Thyroid gland (tissue), 4 donors: ENCODE data around the gene CRNKL1. TPM values are rescaled to one million over a fixed set of nuclear protein-coding genes. Genes with fewer than 3 reads are reported as not detected.

ENCODE experiments used
- DNase-seq, 2 donors: peaks; one replicate each; pipeline ENCODE4 v3.0.0-alpha.2; 2019
- H3K27ac ChIP-seq, 3 donors: fragments of 200-600 bp; sonication (generic); 1 replicate in 2 of 3; 2 replicates in 1 of 3; pipeline ENCODE4 v1.5.1; 2016 to 2019; ENCODE audit warnings: mild to moderate bottlenecking in 1 of 3, moderate library complexity in 1 of 3
- H3K27me3 ChIP-seq: fragments of 200-600 bp; sonication (generic); one replicate; pipeline ENCODE4 v1.5.1; 2019
- H3K36me3 ChIP-seq, 2 donors: fragments of 200-600 bp; sonication (generic); one replicate each; pipeline ENCODE4 v1.5.1; 2016 to 2019
- H3K4me1 ChIP-seq, 2 donors: fragments of 200-600 bp; sonication (generic); one replicate each; pipeline ENCODE4 v1.5.1; 2017 to 2019
- H3K4me3 ChIP-seq, 3 donors: fragments of 200-600 bp; sonication (generic); replicated peaks in 1 of 3; 1 replicate in 2 of 3; 2 replicates in 1 of 3; pipeline ENCODE4 v1.5.1; 2016; ENCODE audit warnings: mild to moderate bottlenecking in 1 of 3
- H3K9me3 ChIP-seq: fragments of 200-600 bp; sonication (generic); one replicate; pipeline ENCODE4 v1.5.1; 2017
- POLR2A ChIP-seq, 2 donors: fragments of 450-650 bp; IDR thresholded peaks; one replicate each; pipeline ENCODE4 v1.6.1; 2017; ENCODE audit warnings: antibody characterized with exemption in 2 of 2, mild to moderate bottlenecking in 2 of 2, moderate library complexity in 1 of 2
- WGBS, 2 donors: methylation state at CpG; one replicate each; pipeline ENCODE4 v1.1.5; 2017; 5-methylcytosine and 5-hydroxymethylcytosine counted together
- intact Hi-C: fragments of 100-400 bp; cut with DNase I; formaldehyde crosslinking; loops from one replicate; pipeline ENCODE4 v1.15.1; 2023
- total RNA-seq, 4 donors: library from RNA; depleted of rRNA; stranded (reverse); fragments of >200 nt; gene quantifications; one replicate each; pipeline ENCODE4 v1.2.3, GENCODE V29; 2016
- TF ChIP-seq, protein P1 (sequence below), 6 experiments: fragments of 200-600 bp in 3 of 6; fragments of 450-650 bp in 3 of 6; sonication (generic) in 3 of 6; IDR thresholded peaks; one replicate each; pipeline ENCODE4 v1.5.1; 2016 to 2019; ENCODE audit warnings: antibody characterized with exemption in 6 of 6, mild to moderate bottlenecking in 2 of 6, inconsistent platforms in 1 of 6, moderate library complexity in 1 of 6

The CRNKL1 gene
- total RNA-seq, 4 donors from 2014 or later: 23.6 to 35.2 (median 27.2) TPM

DNA sequence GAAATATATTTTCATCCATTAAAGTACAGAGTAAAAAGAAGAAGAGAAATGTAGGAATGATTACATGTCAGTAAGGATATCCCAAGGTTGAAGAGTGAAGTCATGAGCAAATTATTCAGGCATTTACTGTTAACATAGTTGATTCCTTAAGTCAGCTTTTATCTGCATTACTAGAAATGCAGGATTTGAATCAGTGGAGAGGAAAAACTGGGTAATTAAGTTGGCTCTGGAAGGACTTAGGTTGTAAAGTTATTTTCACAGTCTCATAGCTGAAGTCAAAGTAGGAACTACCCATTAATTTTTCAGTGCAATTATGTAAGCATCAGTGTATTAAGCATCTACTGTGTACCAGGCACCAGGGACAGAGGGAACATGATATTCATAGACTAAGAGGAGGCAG, 27.3 kb downstream of the CRNKL1 start:
- Histone ChIP-seq H3K36me3 (peaks cover 0 to 15% of the 10 kb centered on the region in 2 donors), H3K4me1 (peaks cover 3 to 21% of the 10 kb centered on the region in 2 donors), H3K9me3 (no peaks in the 10 kb centered on the region), H3K27me3 (no peaks in the 10 kb centered on the region), H3K4me3 (no peak overlapping the region), H3K27ac (peak overlapping the region in 2 of 3 donors; percentile 29 to 71)
- intact Hi-C loops: no loop called here
- TF ChIP-seq, protein P1, sequence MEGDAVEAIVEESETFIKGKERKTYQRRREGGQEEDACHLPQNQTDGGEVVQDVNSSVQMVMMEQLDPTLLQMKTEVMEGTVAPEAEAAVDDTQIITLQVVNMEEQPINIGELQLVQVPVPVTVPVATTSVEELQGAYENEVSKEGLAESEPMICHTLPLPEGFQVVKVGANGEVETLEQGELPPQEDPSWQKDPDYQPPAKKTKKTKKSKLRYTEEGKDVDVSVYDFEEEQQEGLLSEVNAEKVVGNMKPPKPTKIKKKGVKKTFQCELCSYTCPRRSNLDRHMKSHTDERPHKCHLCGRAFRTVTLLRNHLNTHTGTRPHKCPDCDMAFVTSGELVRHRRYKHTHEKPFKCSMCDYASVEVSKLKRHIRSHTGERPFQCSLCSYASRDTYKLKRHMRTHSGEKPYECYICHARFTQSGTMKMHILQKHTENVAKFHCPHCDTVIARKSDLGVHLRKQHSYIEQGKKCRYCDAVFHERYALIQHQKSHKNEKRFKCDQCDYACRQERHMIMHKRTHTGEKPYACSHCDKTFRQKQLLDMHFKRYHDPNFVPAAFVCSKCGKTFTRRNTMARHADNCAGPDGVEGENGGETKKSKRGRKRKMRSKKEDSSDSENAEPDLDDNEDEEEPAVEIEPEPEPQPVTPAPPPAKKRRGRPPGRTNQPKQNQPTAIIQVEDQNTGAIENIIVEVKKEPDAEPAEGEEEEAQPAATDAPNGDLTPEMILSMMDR (IDR thresholded peaks at IDR 0.05): no peak
- no peak for TF ChIP-seq POLR2A (IDR thresholded peaks at IDR 0.05)
- DNase-seq: no peak

- no peak for TF ChIP-seq POLR2A (IDR thresholded peaks at IDR 0.05)
- TF ChIP-seq, protein P1 (IDR thresholded peaks at IDR 0.05): no peak
Observed at GRCh38 chr20:20023395-20023794, 28.9 kb downstream of the CRNKL1 start.

DNA sequence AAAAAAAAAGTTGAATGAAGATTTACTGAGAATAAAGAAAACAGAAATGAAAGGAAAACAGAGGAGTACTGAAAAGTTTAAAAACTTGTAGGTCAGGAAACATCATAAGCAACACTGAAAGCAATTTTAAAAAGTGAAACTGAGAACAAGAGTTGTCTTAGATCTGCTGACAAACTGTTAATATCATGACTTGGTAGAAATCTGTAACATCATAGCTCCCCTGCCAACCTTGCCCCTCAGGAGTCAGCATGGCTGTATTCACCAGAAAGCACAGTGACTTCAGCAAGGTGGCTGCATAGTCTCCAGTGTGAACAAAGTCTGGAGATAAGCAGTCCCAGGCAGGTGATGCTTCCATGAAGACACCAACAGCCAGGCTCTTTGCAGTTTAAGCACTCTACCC, 29.8 kb downstream of the CRNKL1 start:
- H3K4me3 ChIP-seq: no peak overlapping the region
- DNase-seq: no peak
- no peaks in the 10 kb centered on the region for H3K27me3 ChIP-seq
- H3K27ac ChIP-seq: peak overlapping the region in 2 of 3 donors; percentile 19 to 24
- intact Hi-C loops: no loop called here
- H3K4me1 ChIP-seq: peaks cover 24 to 42% of the 10 kb centered on the region in 2 donors
- TF ChIP-seq POLR2A (IDR thresholded peaks at IDR 0.05): no peak
- TF ChIP-seq, protein P1 (IDR thresholded peaks at IDR 0.05): no peak
- H3K9me3 ChIP-seq: no peaks in the 10 kb centered on the region
- no peaks in the 10 kb centered on the region for H3K36me3 ChIP-seq

More at GRCh38 chr20:20023395-20023794, 28.9 kb downstream of the CRNKL1 start:
- peaks cover 17 to 37% of the 10 kb centered on the region in 2 donors for H3K4me1 ChIP-seq
- no peak overlapping the region for H3K4me3 ChIP-seq
- H3K36me3 ChIP-seq: peaks cover 0 to 9% of the 10 kb centered on the region in 2 donors
- intact Hi-C loops: no loop called here
- H3K27me3 ChIP-seq: no peaks in the 10 kb centered on the region
- no peak overlapping the region for H3K27ac ChIP-seq
- 96 to 97% methylated on average over 3 of the region's 3 CpGs for WGBS, 2 donors
- no peak for DNase-seq
- H3K9me3 ChIP-seq: no peaks in the 10 kb centered on the region

DNA sequence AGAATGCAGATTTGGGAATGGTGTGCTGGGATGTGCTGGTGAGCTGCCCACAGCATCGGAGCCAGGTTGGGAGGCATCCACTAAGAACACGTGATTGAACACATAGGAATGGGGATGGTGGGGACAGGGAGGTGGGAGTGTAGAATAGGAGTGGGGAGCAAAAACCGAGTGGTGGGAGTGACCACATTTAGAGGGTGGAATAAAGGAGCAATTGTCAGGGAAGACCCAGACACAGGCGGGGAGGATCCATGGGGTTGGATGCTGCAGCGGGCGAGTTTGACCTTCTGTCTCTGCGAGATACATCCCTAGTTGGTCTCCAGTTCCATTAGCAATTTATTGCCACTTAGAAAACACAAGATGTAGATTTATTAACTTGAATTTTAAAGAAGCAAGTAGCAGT, 30.4 kb downstream of the CRNKL1 start:
- peaks cover 26 to 43% of the 10 kb centered on the region in 2 donors for H3K4me1 ChIP-seq
- 89% methylated on average over 7 of the region's 7 CpGs for WGBS, 2 donors
- TF ChIP-seq, protein P1 (IDR thresholded peaks at IDR 0.05): no peak
- TF ChIP-seq POLR2A (IDR thresholded peaks at IDR 0.05): no peak
- no peak overlapping the region for H3K4me3 ChIP-seq
- intact Hi-C loops: no loop called here
- no peaks in the 10 kb centered on the region for H3K36me3 ChIP-seq
- peak overlapping the region in 1 of 3 donors; percentile 24 for H3K27ac ChIP-seq
- no peaks in the 10 kb centered on the region for H3K9me3 ChIP-seq
- DNase-seq: no peak
- no peaks in the 10 kb centered on the region for H3K27me3 ChIP-seq

- H3K36me3 ChIP-seq: no peaks in the 10 kb centered on the region
- peaks cover 29 to 47% of the 10 kb centered on the region in 2 donors for H3K4me1 ChIP-seq
- H3K4me3 ChIP-seq: no peak overlapping the region
- H3K27me3 ChIP-seq: no peaks in the 10 kb centered on the region
- 88 to 89% methylated on average over 11 of the region's 11 CpGs for WGBS, 2 donors
- intact Hi-C loops: no loop called here
- no peak for DNase-seq
- peak overlapping the region in 1 of 3 donors; percentile 83 for H3K27ac ChIP-seq
- H3K9me3 ChIP-seq: no peaks in the 10 kb centered on the region
- TF ChIP-seq POLR2A (IDR thresholded peaks at IDR 0.05): no peak
- TF ChIP-seq, protein P1 (IDR thresholded peaks at IDR 0.05): no peak
Observed at GRCh38 chr20:20020908-20021307, 31.4 kb downstream of the CRNKL1 start.
